Peyer's patch (tissue), 4 donors: ENCODE data around the gene CYB561D2.

Source experiments
- POLR2A ChIP-seq, 2 donors: fragments of 450-650 bp; IDR thresholded peaks; one replicate each; pipeline ENCODE4 v1.5.1; 2017; ENCODE audit warnings: antibody characterized with exemption in 2 of 2, mild to moderate bottlenecking in 2 of 2, moderate library complexity in 2 of 2
- TF ChIP-seq, protein P1 (sequence below), 6 experiments: fragments of 450-650 bp in 4 of 6; fragments of 200-600 bp in 2 of 6; sonication (generic) in 1 of 6; IDR thresholded peaks; one replicate each; pipeline ENCODE4 v1.5.1; 2017 to 2019; ENCODE audit warnings: antibody characterized with exemption in 6 of 6, mild to moderate bottlenecking in 3 of 6, moderate library complexity in 1 of 6

DNA sequence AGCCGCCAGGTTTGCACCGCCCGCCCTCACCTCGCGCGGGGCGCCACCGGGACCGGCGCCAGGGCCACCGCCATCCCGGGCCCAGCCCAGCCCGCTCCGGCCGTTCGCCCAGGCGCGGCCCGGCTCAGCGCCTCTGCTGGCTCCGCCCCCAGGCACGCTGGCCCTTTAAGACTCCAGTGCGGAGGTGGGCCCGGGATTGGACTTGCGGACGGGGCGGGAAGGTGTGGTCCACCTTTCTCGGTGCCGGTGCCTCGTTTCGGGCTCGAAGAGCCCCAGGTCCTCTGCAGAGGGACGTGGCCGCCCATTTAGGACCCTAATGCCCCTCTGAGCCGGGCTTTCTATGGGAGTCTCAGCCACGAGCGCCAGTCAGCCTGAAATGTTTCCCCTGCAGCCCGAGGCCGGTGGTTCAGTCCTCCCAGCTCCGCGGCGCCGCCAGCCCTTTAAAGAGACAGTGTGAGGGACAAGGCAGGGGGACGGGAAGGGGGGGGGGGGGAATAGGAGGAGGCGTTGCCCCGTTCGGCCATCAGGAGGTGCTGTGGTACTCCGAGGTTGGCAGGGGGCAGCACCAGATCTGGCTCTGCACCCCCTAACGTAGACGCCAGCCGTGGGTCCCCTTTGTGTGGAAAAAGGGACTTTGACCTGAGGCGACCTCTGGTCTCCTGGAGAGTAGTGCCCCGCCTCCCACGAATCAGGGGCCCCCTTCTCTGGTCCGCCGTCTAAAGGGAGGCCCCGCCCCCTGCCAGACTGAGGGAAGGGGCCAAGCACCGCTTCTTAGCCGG is 29.1 kb upstream of the CYB561D2 start:
- TF ChIP-seq, protein P1, sequence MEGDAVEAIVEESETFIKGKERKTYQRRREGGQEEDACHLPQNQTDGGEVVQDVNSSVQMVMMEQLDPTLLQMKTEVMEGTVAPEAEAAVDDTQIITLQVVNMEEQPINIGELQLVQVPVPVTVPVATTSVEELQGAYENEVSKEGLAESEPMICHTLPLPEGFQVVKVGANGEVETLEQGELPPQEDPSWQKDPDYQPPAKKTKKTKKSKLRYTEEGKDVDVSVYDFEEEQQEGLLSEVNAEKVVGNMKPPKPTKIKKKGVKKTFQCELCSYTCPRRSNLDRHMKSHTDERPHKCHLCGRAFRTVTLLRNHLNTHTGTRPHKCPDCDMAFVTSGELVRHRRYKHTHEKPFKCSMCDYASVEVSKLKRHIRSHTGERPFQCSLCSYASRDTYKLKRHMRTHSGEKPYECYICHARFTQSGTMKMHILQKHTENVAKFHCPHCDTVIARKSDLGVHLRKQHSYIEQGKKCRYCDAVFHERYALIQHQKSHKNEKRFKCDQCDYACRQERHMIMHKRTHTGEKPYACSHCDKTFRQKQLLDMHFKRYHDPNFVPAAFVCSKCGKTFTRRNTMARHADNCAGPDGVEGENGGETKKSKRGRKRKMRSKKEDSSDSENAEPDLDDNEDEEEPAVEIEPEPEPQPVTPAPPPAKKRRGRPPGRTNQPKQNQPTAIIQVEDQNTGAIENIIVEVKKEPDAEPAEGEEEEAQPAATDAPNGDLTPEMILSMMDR (IDR thresholded peaks at IDR 0.05) = peak; percentile 3 to 62 (median 40)
- TF ChIP-seq POLR2A (IDR thresholded peaks at IDR 0.05) = peak in 1 of 2 donors; percentile 27
